IPS DF 4.7 (cell line): ENCODE results near the gene RRBP1.
"Not testable (repeated sequence)": the region's sequence is repeated elsewhere in the genome, so short reads cannot be mapped to it uniquely, and the experiment has no call there.

ENCODE experiments used
- DNase-seq: peaks from one replicate; pipeline ENCODE4 v3.0.0-alpha.2; 2013; ENCODE audit warnings: low spot score; ENCODE audit errors: extremely low read depth

The RRBP1 gene

GRCh38 chr20:17662333-17663039 is 19.6 kb downstream of the RRBP1 start:
- DNase-seq: no peak

- DNase-seq: no peak
These were observed 20.8 kb downstream of the RRBP1 start for GRCh38 chr20:17661121-17661744.

- DNase-seq: no peak
These were observed 21.4 kb downstream of the RRBP1 start for GRCh38 chr20:17660667-17661066.

- DNase-seq: no peak
These were observed 22.2 kb downstream of the RRBP1 start for GRCh38 chr20:17659801-17660200.

GRCh38 chr20:17659344-17659743 is 22.7 kb downstream of the RRBP1 start:
- DNase-seq: not testable (repeated sequence)

GRCh38 chr20:17658648-17658993 is 23.4 kb downstream of the RRBP1 start:
- no peak for DNase-seq

- DNase-seq: no peak
These were observed 24.0 kb downstream of the RRBP1 start for GRCh38 chr20:17657898-17658647.

GRCh38 chr20:17657079-17657825 is 24.8 kb downstream of the RRBP1 start:
- no peak for DNase-seq

GRCh38 chr20:17655865-17656479 is 26.1 kb downstream of the RRBP1 start:
- no peak for DNase-seq

GRCh38 chr20:17655286-17655651 is 26.8 kb downstream of the RRBP1 start:
- no peak for DNase-seq

- DNase-seq: no peak
These were observed 27.3 kb downstream of the RRBP1 start for GRCh38 chr20:17654649-17655285.

GRCh38 chr20:17653835-17654648 is 28.0 kb downstream of the RRBP1 start:
- no peak for DNase-seq

- no peak for DNase-seq
These were observed 29.6 kb downstream of the RRBP1 start for GRCh38 chr20:17652411-17652810.

- DNase-seq: no peak
These were observed 30.2 kb downstream of the RRBP1 start for GRCh38 chr20:17651760-17652388.

GRCh38 chr20:17651129-17651759 is 30.8 kb downstream of the RRBP1 start:
- DNase-seq: no peak

- DNase-seq: no peak
These were observed 31.5 kb downstream of the RRBP1 start for GRCh38 chr20:17650301-17651128.

- no peak for DNase-seq
These were observed 33.0 kb downstream of the RRBP1 start for GRCh38 chr20:17648791-17649730.
